Esophagus (tissue), 2 donors: ENCODE results near the gene USP53. TPM values are rescaled to one million over a fixed set of nuclear protein-coding genes. Genes with fewer than 3 reads are reported as not detected.
"Not testable (repeated sequence)": the region's sequence is repeated elsewhere in the genome, so short reads cannot be mapped to it uniquely, and the experiment has no call there.

Experiments
- H3K27ac ChIP-seq, 2 donors: one replicate each; pipeline ENCODE4 v1.5.1; 2013; ENCODE audit warnings: low read depth in 2 of 2, mild to moderate bottlenecking in 2 of 2, inconsistent platforms in 1 of 2, low read length in 1 of 2, moderate library complexity in 1 of 2
- H3K27me3 ChIP-seq, 2 donors: one replicate each; pipeline ENCODE4 v1.6.1; 2013; ENCODE audit warnings: low read length in 2 of 2, control low read depth in 1 of 2, mild to moderate bottlenecking in 1 of 2; ENCODE audit not compliant: insufficient read depth in 2 of 2, control insufficient read depth in 1 of 2
- H3K36me3 ChIP-seq, 2 donors: one replicate each; pipeline ENCODE4 v1.6.1; 2013; ENCODE audit warnings: low read length in 1 of 2; ENCODE audit not compliant: control insufficient read depth in 2 of 2, insufficient read depth in 2 of 2
- H3K4me1 ChIP-seq, 2 donors: one replicate each; pipeline ENCODE4 v1.6.1; 2013; ENCODE audit warnings: low read length in 1 of 2; ENCODE audit not compliant: control insufficient read depth in 2 of 2, insufficient read depth in 2 of 2
- H3K4me3 ChIP-seq, 2 donors: one replicate each; pipeline ENCODE4 v1.5.1; 2013; ENCODE audit warnings: low read length in 2 of 2, mild to moderate bottlenecking in 2 of 2, low read depth in 1 of 2, moderate library complexity in 1 of 2
- H3K9me3 ChIP-seq, 2 donors: one replicate each; pipeline ENCODE4 v1.6.1; 2013; ENCODE audit warnings: mild to moderate bottlenecking in 2 of 2, low read depth in 1 of 2, low read length in 1 of 2, moderate library complexity in 1 of 2; ENCODE audit not compliant: control insufficient read depth in 2 of 2, insufficient read depth in 1 of 2
- WGBS, 2 donors: extraction: QIAGEN DNeasy Blood & Tissue Kit; methylation state at CpG; one replicate each; pipeline ENCODE4 v1.1.7; 2013; 5-methylcytosine and 5-hydroxymethylcytosine counted together
- polyA plus RNA-seq, 2 donors: library from polyadenylated mRNA; stranded (reverse); fragments of 200-250 nt; gene quantifications; one replicate each; pipeline ENCODE4 v1.2.3, GENCODE V29; 2013
- donor health status: healthy with polysubstance abuse.
- donor health status: Bipolar disorder and iron deficiency.

Gene USP53
- polyA plus RNA-seq: 10 to 100 TPM in 1 of 2 donors, 1 to 10 TPM in 1; 9.1 to 15.1 TPM

- H3K36me3 ChIP-seq: no peaks in the 10 kb centered on the region
- H3K9me3 ChIP-seq: no peaks in the 10 kb centered on the region
- H3K27me3 ChIP-seq: no peaks in the 10 kb centered on the region
- WGBS, 2 donors: 0% methylated on average over 55 of the region's 55 CpGs
- H3K4me3 ChIP-seq: peak within 1 kb of the TSS; percentile 66 to 95
- peak within 1 kb of the TSS; percentile 99 to 100 for H3K27ac ChIP-seq
- H3K4me1 ChIP-seq: no peaks in the 10 kb centered on the region
Observed at GRCh38 chr4:119212234-119212963, at the start of gene USP53. TSS of gene USP53 (plus strand) at chr4:119212713. CDS start at chr4:119239760, 27,047 bp downstream.

GRCh38 chr4:119165767-119166166 is 46.7 kb upstream of the USP53 start:
- no peaks in the 10 kb centered on the region for H3K9me3 ChIP-seq

GRCh38 chr4:119170195-119170594 is 42.3 kb upstream of the USP53 start:
- Histone ChIP-seq H3K4me1 (no peaks in the 10 kb centered on the region), H3K9me3 (no peaks in the 10 kb centered on the region), H3K27ac (no peak overlapping the region), H3K27me3 (no peaks in the 10 kb centered on the region), H3K4me3 (no peak overlapping the region), H3K36me3 (no peaks in the 10 kb centered on the region)

More at GRCh38 chr4:119165767-119166166, 46.7 kb upstream of the USP53 start:
- Histone ChIP-seq H3K27me3 (no peaks in the 10 kb centered on the region), H3K36me3 (no peaks in the 10 kb centered on the region), H3K27ac (no peak overlapping the region), H3K4me1 (no peaks in the 10 kb centered on the region), H3K4me3 (no peak overlapping the region)
- WGBS, 2 donors: 81 to 85% methylated on average over 3 of the region's 3 CpGs

GRCh38 chr4:119172223-119172622 is 40.3 kb upstream of the USP53 start:
- no peaks in the 10 kb centered on the region for H3K27me3 ChIP-seq
- no peak overlapping the region for H3K4me3 ChIP-seq
- no peak overlapping the region for H3K27ac ChIP-seq
- H3K4me1 ChIP-seq: no peaks in the 10 kb centered on the region
- H3K9me3 ChIP-seq: no peaks in the 10 kb centered on the region
- no peaks in the 10 kb centered on the region for H3K36me3 ChIP-seq
- 84 to 87% methylated on average over 7 of the region's 7 CpGs for WGBS, 2 donors

- H3K9me3 ChIP-seq, H3K4me3 ChIP-seq, H3K36me3 ChIP-seq, H3K27me3 ChIP-seq, H3K4me1 ChIP-seq, H3K27ac ChIP-seq: not testable (repeated sequence)
- 91 to 96% methylated on average over 24 to 30 of the region's 30 CpGs for WGBS, 2 donors
Observed at GRCh38 chr4:119173729-119174361, 38.7 kb upstream of the USP53 start.

GRCh38 chr4:119179011-119179410 is 33.5 kb upstream of the USP53 start:
- H3K36me3 ChIP-seq: no peaks in the 10 kb centered on the region
- no peak overlapping the region for H3K27ac ChIP-seq
- H3K9me3 ChIP-seq: no peaks in the 10 kb centered on the region
- no peaks in the 10 kb centered on the region for H3K27me3 ChIP-seq
- no peak overlapping the region for H3K4me3 ChIP-seq
- no peaks in the 10 kb centered on the region for H3K4me1 ChIP-seq
- WGBS, 2 donors: 69 to 76% methylated on average over 1 of the region's 1 CpG

GRCh38 chr4:119184128-119184527 is 28.4 kb upstream of the USP53 start:
- Histone ChIP-seq H3K27ac (no peak overlapping the region), H3K9me3 (no peaks in the 10 kb centered on the region), H3K4me1 (no peaks in the 10 kb centered on the region), H3K4me3 (no peak overlapping the region), H3K27me3 (no peaks in the 10 kb centered on the region), H3K36me3 (no peaks in the 10 kb centered on the region)
- 70 to 79% methylated on average over 2 of the region's 2 CpGs for WGBS, 2 donors

GRCh38 chr4:119189638-119190037 is 22.9 kb upstream of the USP53 start:
- WGBS, 2 donors: 43 to 46% methylated on average over 1 of the region's 1 CpG
- Histone ChIP-seq H3K4me1 (no peaks in the 10 kb centered on the region), H3K36me3 (no peaks in the 10 kb centered on the region), H3K4me3 (no peak overlapping the region), H3K27ac (no peak overlapping the region), H3K27me3 (no peaks in the 10 kb centered on the region), H3K9me3 (no peaks in the 10 kb centered on the region)

- Histone ChIP-seq H3K27ac (no peak overlapping the region), H3K9me3 (no peaks in the 10 kb centered on the region), H3K36me3 (no peaks in the 10 kb centered on the region), H3K4me3 (no peak overlapping the region), H3K27me3 (no peaks in the 10 kb centered on the region), H3K4me1 (no peaks in the 10 kb centered on the region)
- WGBS, 2 donors: 85 to 87% methylated on average over 2 of the region's 2 CpGs
Observed at GRCh38 chr4:119190354-119190753, 22.2 kb upstream of the USP53 start.

- Histone ChIP-seq H3K27ac (no peak overlapping the region), H3K4me3 (no peak overlapping the region), H3K36me3 (no peaks in the 10 kb centered on the region), H3K27me3 (no peaks in the 10 kb centered on the region), H3K4me1 (no peaks in the 10 kb centered on the region), H3K9me3 (no peaks in the 10 kb centered on the region)
- WGBS, 2 donors: 88 to 89% methylated on average over 3 of the region's 3 CpGs
Observed at GRCh38 chr4:119191505-119191904, 21.0 kb upstream of the USP53 start.
